HepG2 (cell line): ENCODE measurements around the gene PRAMEF20. TPM values are rescaled to one million over a fixed set of nuclear protein-coding genes. Genes with fewer than 3 reads are reported as not detected.

ENCODE experiments used
- ATAC-seq: fragments of 200-7000 bp; cut with Tn5 transposase; 3 replicates; pipeline ENCODE4 v1.9.1; 2020; ENCODE audit warnings: mild to moderate bottlenecking, moderate library complexity
- BruUV-seq: library from RNA; stranded (reverse); fragments of 400-500 nt; replicated peaks from 2 replicates; lab custom pipeline; 2021; lab: Mats Ljungman, UMichigan
- CTCF ChIA-PET: fragments of 300-600 bp; formaldehyde crosslinking; extraction: SDS; loops from one replicate; lab custom pipeline; 2021; ENCODE audit warnings: low total read pairs, inconsistent platforms, low intra/inter-chr PET ratio; lab: Yijun Ruan, JAX
- POLR2A ChIA-PET: fragments of 350-600 bp; sonication (Branson Sonifier 250); formaldehyde crosslinking; loops from one replicate; lab custom pipeline; 2020; ENCODE audit warnings: antibody characterized with exemption, inconsistent platforms; lab: Yijun Ruan, JAX
- DNase-seq: peaks from one replicate; pipeline ENCODE4 v3.0.0-alpha.2; 2015; ENCODE audit warnings: low spot score
- FAIRE-seq: peaks from 3 replicates; lab custom pipeline; 2011; peaks lifted over from hg19 to GRCh38; lab: Jason Lieb, UNC
- H2AFZ ChIP-seq: one replicate; pipeline ENCODE4 v1.6.1; 2011; ENCODE audit warnings: low read length, inconsistent platforms
- H3K27ac ChIP-seq: fragments of 300-600 bp; 3 replicates; pipeline ENCODE4 v1.8.0; 2011; ENCODE audit warnings: mixed run types, mild to moderate bottlenecking, mixed read lengths, low read length, inconsistent platforms; ENCODE audit not compliant: insufficient read depth; ENCODE audit errors: extremely low read length
- H3K27me3 ChIP-seq, 2 experiments: fragments of 200-600 bp in 1 of 2; 2 replicates in 1 of 2; 3 replicates in 1 of 2; pipeline versions ENCODE4 v1.6.0 to v1.8.0; 2011; ENCODE audit warnings: low read length in 2 of 2, mild to moderate bottlenecking in 2 of 2, moderate library complexity in 2 of 2, inconsistent platforms in 1 of 2; ENCODE audit not compliant: insufficient read depth in 2 of 2, control insufficient read depth in 1 of 2
- H3K36me3 ChIP-seq, 2 experiments: fragments of 200-600 bp in 1 of 2; replicated peaks in 1 of 2; 2 replicates in 1 of 2; 3 replicates in 1 of 2; pipeline versions ENCODE4 v1.5.1 to v1.8.0; 2011; ENCODE audit warnings: low read length in 2 of 2, inconsistent platforms in 1 of 2; ENCODE audit not compliant: insufficient read depth in 2 of 2, control insufficient read depth in 1 of 2
- H3K4me1 ChIP-seq: 2 replicates; pipeline ENCODE4 v1.5.1; 2012; ENCODE audit warnings: low read length, inconsistent platforms; ENCODE audit not compliant: insufficient read depth
- H3K4me2 ChIP-seq: 2 replicates; pipeline ENCODE4 v1.6.0; 2011; ENCODE audit warnings: low read depth, low read length, inconsistent platforms
- H3K4me3 ChIP-seq, 3 experiments: fragments of 200-600 bp in 1 of 3; sonication (generic), shearing (Covaris generic) in 1 of 3; replicated peaks in 1 of 3; 2 replicates each; pipeline ENCODE4 v1.5.1; 2011 to 2016; ENCODE audit warnings: low read length in 3 of 3, inconsistent platforms in 2 of 3, low read depth in 2 of 3, mild to moderate bottlenecking in 2 of 3, control low read depth in 1 of 3, mixed read lengths in 1 of 3; ENCODE audit not compliant: insufficient read depth in 1 of 3
- H3K79me2 ChIP-seq: one replicate; pipeline ENCODE4 v1.6.1; 2011; ENCODE audit warnings: low read length, inconsistent platforms; ENCODE audit not compliant: insufficient read depth
- H3K9ac ChIP-seq: 2 replicates; pipeline ENCODE4 v1.6.0; 2011; ENCODE audit warnings: mild to moderate bottlenecking, low read depth, low read length, inconsistent platforms; ENCODE audit not compliant: insufficient read depth
- H3K9me3 ChIP-seq: 2 replicates; pipeline ENCODE4 v1.5.1; 2012; ENCODE audit warnings: mild to moderate bottlenecking, low read length
- H4K20me1 ChIP-seq: 2 replicates; pipeline ENCODE4 v1.6.0; 2011; ENCODE audit warnings: inconsistent platforms, mild to moderate bottlenecking, low read length, moderate library complexity; ENCODE audit not compliant: insufficient read depth
- GPBP1L1 ChIP-seq: sonication (generic); formaldehyde crosslinking; IDR thresholded peaks from 2 replicates; pipeline ENCODE4 v1.5.0; 2020; ENCODE audit warnings: mild to moderate bottlenecking, missing genetic modification reagents
- KLF15 ChIP-seq: sonication (generic); formaldehyde crosslinking; IDR thresholded peaks from 2 replicates; pipeline ENCODE4 v1.8.1; 2023; ENCODE audit warnings: borderline replicate concordance, mild to moderate bottlenecking, inconsistent platforms, missing genetic modification reagents, mixed read lengths
- KMT2B ChIP-seq: IDR thresholded peaks from 2 replicates; pipeline ENCODE4 v1.6.1; 2016; ENCODE audit warnings: missing genetic modification reagents, missing compliant biosample characterization
- MBD4 ChIP-seq: IDR thresholded peaks from 2 replicates; pipeline ENCODE4 v1.6.1; 2012; ENCODE audit warnings: low read length, inconsistent platforms, borderline replicate concordance
- MBNL3 ChIP-seq: fragments of 250-450 bp; sonication (Bioruptor Pico); conservative IDR thresholded peaks from 2 replicates; pipeline ENCODE4 v1.8.0; 2022; ENCODE audit warnings: mild to moderate bottlenecking, inconsistent platforms
- NCOA1 ChIP-seq: sonication (generic); formaldehyde crosslinking; IDR thresholded peaks from 2 replicates; pipeline ENCODE4 v1.9.0; 2021; ENCODE audit warnings: missing genetic modification reagents
- NFATC3 ChIP-seq: sonication (generic); formaldehyde crosslinking; IDR thresholded peaks from 2 replicates; pipeline ENCODE4 v1.5.1; 2020; ENCODE audit warnings: mild to moderate bottlenecking, missing genetic modification reagents
- NFYC ChIP-seq: IDR thresholded peaks from 2 replicates; pipeline ENCODE4 v1.6.1; 2016; ENCODE audit warnings: missing genetic modification reagents, missing compliant biosample characterization
- PCBP1 ChIP-seq: fragments of 200-400 bp; formaldehyde crosslinking; IDR thresholded peaks from 2 replicates; pipeline ENCODE4 v1.6.1; 2017; ENCODE audit warnings: mild to moderate bottlenecking, low read depth, low read length, borderline replicate concordance
- RXRB ChIP-seq: IDR thresholded peaks from 2 replicates; pipeline ENCODE4 v1.6.1; 2016; ENCODE audit warnings: borderline replicate concordance, missing genetic modification reagents, missing compliant biosample characterization
- TBL1XR1 ChIP-seq: fragments of 150-350 bp; IDR thresholded peaks from 2 replicates; pipeline ENCODE4 v1.6.1; 2014; ENCODE audit warnings: borderline replicate concordance, low read length; ENCODE audit not compliant: partially characterized antibody
- ZNF251 ChIP-seq: sonication (generic); formaldehyde crosslinking; IDR thresholded peaks from 2 replicates; pipeline ENCODE4 v1.9.0; 2021; ENCODE audit warnings: mild to moderate bottlenecking, missing genetic modification reagents
- ZNF3 ChIP-seq: IDR thresholded peaks from 2 replicates; pipeline ENCODE4 v1.7.0; 2017; ENCODE audit warnings: inconsistent platforms
- ZNF557 ChIP-seq: sonication (generic); formaldehyde crosslinking; IDR thresholded peaks from 2 replicates; pipeline ENCODE4 v1.4.0; 2020; ENCODE audit warnings: missing genetic modification reagents
- ZSCAN31 ChIP-seq: sonication (generic); formaldehyde crosslinking; IDR thresholded peaks from 2 replicates; pipeline ENCODE4 v1.5.0; 2020; ENCODE audit warnings: low read depth, mild to moderate bottlenecking, missing genetic modification reagents
- WGBS: methylation state at CpG from one replicate; pipeline ENCODE4 v1.1.6; 2017; ENCODE audit warnings: low lambda C conversion rate; 5-methylcytosine and 5-hydroxymethylcytosine counted together
- in situ Hi-C: cut with HindIII; loops from 2 replicates; pipeline ENCODE4 v1.10.0; 2017; ENCODE audit warnings: low pct_unique_long_range_greater_than_20kb; ENCODE audit not compliant: extremely low pct_ligation_motif_present
- intact Hi-C: fragments of 100-400 bp; cut with micrococcal nuclease; formaldehyde crosslinking; loops from one replicate; pipeline ENCODE4 v1.10.0; 2022; ENCODE audit not compliant: unreplicated experiment
- polyA plus RNA-seq, 8 experiments: library from polyadenylated mRNA; depleted of rRNA in 3 of 8; stranded (reverse) in 7 of 8; unstranded in 1 of 8; fragments of >200 nt; fragmentation: Illumina TruSeq in 4 of 8; extraction: Trizol in 4 of 8; gene quantifications; 2 replicates each; pipeline versions ENCODE4 v1.2.1 to v1.2.3, GENCODE V29; 2011 to 2016; ENCODE audit warnings: low read depth in 4 of 8, missing spikeins in 1 of 8, mixed read lengths in 1 of 8; ENCODE audit not compliant: insufficient read depth in 1 of 8
- total RNA-seq, 5 experiments: library from RNA; depleted of rRNA; stranded (reverse); fragments of >200 nt; fragmentation: Illumina TruSeq; extraction: Trizol; gene quantifications; 2 replicates each; pipeline ENCODE4 v1.2.3, GENCODE V29; 2016; ENCODE audit warnings: low read depth in 1 of 5
- TF ChIP-seq, protein P1 (sequence below): IDR thresholded peaks from 2 replicates; pipeline ENCODE4 v1.6.1; 2016; ENCODE audit warnings: missing biosample characterization, missing genetic modification reagents, low read depth

PRAMEF20 gene
- total and polyA plus RNA-seq, 2 of the 13 experiments (the other 11 are each of a cell fraction or from before 2014, with no cell fraction given), result not detected

- WGBS, result 5% methylated on average over 4 of the region's 4 CpGs
- ATAC-seq (no peak), DNase-seq (no peak), FAIRE-seq (no peak)
- Histone ChIP-seq H3K9ac (no peak overlapping the region), H3K36me3 (no peaks in the 10 kb centered on the region), H3K27me3 (no peaks in the 10 kb centered on the region), H2AFZ (no peak overlapping the region), H3K79me2 (no peaks in the 10 kb centered on the region), H3K4me2 (no peak overlapping the region), H3K4me3 (no peak overlapping the region), H4K20me1 (no peaks in the 10 kb centered on the region), H3K27ac (no peak overlapping the region), H3K4me1 (no peaks in the 10 kb centered on the region), H3K9me3 (no peaks in the 10 kb centered on the region; the same call in 1 of the 2 replicates)
- ChIA-PET CTCF (no interaction called here), POLR2A (no interaction called here)
- TF ChIP-seq KMT2B (CRISPR knock-in tag) (no peak), NFYC (CRISPR knock-in tag) (no peak)
- no TSS peak for BruUV-seq
- intact Hi-C loops, result no loop called here
- in situ Hi-C loops, result no loop called here
Measured at GRCh38 chr1:13407811-13408210, 2.4 kb upstream of the PRAMEF20 start.

GRCh38 chr1:13430495-13430894 is 20.2 kb downstream of the PRAMEF20 start:
- intact Hi-C loops (no loop called here), in situ Hi-C loops (no loop called here)
- Histone ChIP-seq H3K9me3 (no peaks in the 10 kb centered on the region; the same call in 1 of the 2 replicates), H3K27ac (no peak overlapping the region), H3K79me2 (no peaks in the 10 kb centered on the region), H3K27me3 (peaks cover 0 to under 1% of the 10 kb centered on the region in 2 experiments; a peak in 1 of 5 replicates), H2AFZ (no peak overlapping the region), H3K36me3 (no peaks in the 10 kb centered on the region), H3K4me2 (no peak overlapping the region), H3K4me3 (no peak overlapping the region), H3K4me1 (no peaks in the 10 kb centered on the region), H4K20me1 (no peaks in the 10 kb centered on the region), H3K9ac (no peak overlapping the region)
- FAIRE-seq (no peak), DNase-seq (no peak), ATAC-seq (no peak)
- TF ChIP-seq ZNF251 (CRISPR knock-in tag) (no peak), ZNF557 (CRISPR knock-in tag) (no peak), NCOA1 (CRISPR knock-in tag) (no peak), MBD4 (no peak), ZSCAN31 (no peak), ZNF3 (CRISPR knock-in tag) (no peak), RXRB (CRISPR knock-in tag) (no peak), TBL1XR1 (no peak), NFYC (CRISPR knock-in tag) (no peak), MBNL3 (CRISPR knock-in tag) (no peak), GPBP1L1 (CRISPR knock-in tag) (no peak), PCBP1 (no peak), KLF15 (CRISPR knock-in tag) (no peak), NFATC3 (no peak)
- TF ChIP-seq, protein P1, sequence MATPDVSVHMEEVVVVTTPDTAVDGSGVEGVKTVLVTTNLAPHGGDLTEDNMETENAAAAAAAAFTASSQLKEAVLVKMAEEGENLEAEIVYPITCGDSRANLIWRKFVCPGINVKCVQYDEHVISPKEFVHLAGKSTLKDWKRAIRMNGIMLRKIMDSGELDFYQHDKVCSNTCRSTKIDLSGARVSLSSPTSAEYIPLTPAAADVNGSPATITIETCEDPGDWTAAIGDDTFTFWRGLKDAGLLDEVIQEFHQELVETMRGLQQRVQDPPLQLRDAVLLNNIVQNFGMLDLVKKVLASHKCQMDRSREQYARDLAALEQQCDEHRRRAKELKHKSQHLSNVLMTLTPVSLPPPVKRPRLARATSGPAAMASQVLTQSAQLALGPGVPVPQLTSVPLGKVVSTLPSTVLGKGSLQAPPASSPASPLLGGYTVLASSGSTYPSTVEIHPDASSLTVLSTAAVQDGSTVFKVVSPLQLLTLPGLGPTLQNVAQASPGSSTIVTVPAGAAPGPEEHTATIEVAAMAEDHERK (CRISPR knock-in tag), result no peak
- CTCF ChIA-PET, result no interaction called here
- POLR2A ChIA-PET, result no interaction called here
- WGBS, result 6% methylated on average over 2 of the region's 13 CpGs
- BruUV-seq, result no TSS peak
